Fibroblast of peridontal ligament (primary cell): ENCODE measurements around the gene CEP57.
A peak's percentile ranks its signal among the peaks of the same experiment; 100 is the strongest.
"Not testable (repeated sequence)": the region's sequence is repeated elsewhere in the genome, so short reads cannot be mapped to it uniquely, and the experiment has no call there.

Experiments
- DNase-seq: peaks from one replicate; pipeline ENCODE4 v3.0.0-alpha.2; 2010; ENCODE audit errors: extremely low read depth

Gene CEP57

DNA sequence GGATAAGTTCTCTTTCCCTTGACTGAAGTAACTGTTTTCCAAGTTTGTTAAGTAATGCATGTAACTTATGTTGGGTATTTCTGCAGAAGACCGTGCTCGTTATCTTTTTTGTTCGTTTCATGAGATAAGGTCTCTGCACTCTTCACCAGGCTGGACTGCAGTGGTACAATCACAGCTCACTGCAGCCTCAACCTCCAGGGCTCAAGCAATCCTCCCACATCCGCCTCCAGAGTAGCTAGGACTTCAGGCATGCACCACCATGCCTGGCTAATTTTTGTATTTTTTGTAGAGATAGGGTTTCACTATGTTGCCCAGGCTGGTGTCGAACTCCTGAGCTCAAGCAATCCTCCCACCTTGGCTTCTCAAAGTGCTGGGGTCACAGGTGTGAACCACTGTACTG, 64.1 kb downstream of the CEP57 start:
- DNase-seq = not testable (repeated sequence)

DNA sequence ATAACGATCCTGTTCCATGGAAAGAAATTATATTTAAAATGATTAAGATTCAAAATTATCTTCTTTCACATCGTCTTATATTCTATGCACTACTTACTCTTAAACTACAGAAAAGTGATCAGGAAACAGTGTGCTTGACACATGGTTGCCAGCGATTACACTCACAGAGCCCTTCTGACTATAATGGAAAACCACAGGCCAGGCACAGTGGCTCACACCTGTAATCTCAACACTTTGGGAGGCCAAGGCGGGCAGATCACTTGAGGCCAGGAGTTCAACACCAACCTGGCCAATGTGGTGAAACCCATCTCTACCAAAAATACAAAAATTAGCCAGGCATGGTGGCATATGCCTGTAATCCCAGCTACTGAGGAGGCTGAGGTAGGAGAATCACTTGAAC, 69.7 kb downstream of the CEP57 start:
- not testable (repeated sequence) for DNase-seq

DNA sequence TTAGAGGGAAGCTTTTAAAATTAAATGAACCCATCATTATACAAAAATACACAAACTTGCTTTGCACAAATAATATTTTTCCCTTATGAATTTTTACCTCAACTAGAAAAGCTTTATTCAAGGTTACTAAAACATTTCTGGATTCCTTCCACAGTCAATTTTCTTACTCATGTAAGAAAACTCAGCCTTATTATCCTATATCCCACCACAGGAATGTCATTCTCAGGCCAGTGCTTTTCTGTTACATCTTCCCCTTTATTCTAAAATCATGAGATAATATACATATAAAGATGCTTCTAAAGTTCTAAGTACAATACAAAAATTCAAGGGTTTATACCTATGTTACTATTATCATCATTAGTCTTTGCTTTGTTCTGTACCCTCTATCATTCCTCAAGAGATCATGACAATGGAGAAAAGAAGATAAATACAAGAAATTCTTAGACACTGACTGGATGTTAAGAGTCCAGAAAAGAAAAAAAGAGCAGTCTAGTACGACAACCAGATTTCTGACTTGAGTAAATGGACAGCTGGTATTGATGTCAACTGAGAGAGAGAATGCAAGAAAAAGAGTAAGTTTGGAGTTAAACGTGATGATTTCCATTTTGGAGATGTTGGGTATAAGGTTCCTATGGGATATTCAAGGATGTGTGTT, 73.3 kb downstream of the CEP57 start:
- DNase-seq = peak; percentile 87

DNA sequence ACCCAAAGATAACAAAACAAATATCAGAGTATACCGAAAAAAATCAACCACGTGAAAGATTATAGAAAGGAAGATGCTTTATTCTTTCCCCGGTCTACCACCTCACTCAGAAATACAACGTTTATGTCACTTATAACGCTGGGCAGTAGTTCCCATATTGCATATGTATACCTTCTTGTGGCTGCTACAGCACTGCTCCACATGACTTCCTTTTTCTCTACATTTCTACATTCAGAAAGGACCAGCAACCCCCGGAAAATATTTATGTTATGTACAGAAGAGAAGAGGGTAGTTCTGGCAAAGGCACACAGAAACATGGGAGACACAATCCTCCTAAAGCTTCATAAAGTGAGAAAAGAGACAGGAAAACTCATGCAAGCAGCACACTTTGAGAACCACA, 76.8 kb downstream of the CEP57 start:
- no peak for DNase-seq

DNA sequence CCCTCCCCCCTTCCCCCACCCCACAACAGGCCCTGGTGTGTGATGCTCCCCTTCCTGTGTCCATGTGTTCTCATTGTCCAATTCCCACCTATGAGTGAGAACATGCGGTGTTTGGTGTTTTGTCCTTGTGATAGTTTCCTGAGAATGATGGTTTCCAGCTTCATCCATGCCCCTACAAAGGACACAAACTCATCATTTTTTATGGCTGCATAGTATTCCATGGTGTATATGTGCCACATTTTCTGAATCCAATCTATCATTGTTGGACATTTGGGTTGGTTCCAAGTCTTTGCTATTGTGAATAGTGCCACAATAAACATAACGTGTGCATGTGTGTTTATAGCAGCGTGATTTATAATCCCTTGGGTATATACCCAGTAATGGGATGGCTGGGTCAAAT, 80.6 kb downstream of the CEP57 start:
- DNase-seq = not testable (repeated sequence)

DNA sequence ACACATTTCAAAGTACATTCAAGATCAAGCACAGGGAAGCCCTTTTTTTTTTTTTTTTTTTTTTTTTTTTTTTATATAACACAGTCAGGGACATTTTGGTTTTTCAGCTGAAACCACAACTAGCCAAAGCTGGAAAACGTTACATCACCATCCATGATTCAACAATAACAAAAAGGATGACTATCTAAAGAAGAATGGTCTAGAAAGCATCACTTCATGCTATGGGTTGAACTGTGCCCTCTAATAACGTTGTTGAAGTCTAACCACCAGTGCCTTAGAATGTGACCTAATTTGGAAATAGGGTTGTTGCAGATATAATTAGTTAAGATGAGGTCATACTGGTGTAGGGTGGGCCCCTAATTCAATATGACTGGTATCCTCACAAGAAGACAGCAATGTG, 87.0 kb downstream of the CEP57 start:
- peak; percentile 100 for DNase-seq
